Glomerular visceral epithelial cell (primary cell): ENCODE results near the gene SPINK2.
A peak's percentile ranks its signal among the peaks of the same experiment; 100 is the strongest.

Experiments used
- DNase-seq: peaks from one replicate; pipeline ENCODE4 v3.0.0-alpha.2; 2016; ENCODE audit errors: extremely low spot score

The SPINK2 gene, protein sequence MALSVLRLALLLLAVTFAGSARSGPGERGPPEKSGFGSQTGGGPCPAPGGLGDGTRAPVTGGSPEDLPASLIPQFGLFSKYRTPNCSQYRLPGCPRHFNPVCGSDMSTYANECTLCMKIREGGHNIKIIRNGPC

DNA sequence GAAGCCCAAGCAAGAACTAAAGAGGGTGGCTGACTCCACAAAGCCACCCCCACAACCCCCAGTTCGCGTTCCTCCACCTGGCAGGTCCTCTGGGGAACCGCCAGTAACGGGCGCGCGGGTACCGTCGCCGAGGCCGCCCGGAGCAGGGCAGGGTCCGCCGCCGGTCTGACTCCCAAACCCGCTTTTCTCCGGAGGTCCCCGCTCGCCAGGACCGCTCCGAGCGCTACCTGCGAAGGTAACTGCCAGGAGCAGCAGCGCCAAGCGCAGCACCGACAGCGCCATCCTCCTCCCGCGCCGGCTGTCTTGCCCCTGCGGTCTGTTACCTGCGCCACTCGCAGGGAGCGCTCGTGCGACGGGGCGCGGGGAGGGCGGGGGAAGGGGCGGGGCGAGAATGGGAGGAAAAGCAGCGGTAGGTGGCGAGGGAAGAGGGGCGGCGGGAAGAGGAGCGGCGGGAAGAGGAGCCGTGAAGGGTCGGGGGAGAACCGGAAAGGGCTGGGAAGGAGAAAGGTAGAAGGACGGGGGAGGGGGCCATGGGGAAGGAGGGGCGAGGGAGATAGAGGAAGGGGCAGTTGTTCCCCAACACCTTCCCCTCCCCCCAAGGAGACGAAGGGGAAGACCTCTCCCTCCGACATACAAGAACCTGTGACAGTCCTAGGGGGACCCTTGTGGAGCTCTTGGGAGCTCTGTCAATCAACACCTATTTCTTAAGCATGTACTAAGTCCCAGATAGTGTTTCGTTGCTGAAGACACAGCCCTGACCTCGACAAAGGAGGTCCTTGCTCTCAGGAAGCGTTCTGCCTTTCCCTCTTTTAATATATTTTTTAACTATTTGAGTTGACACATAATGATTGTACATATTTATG lies at the start of gene SPINK2:
SPINK2 (minus strand) TSS at position 321 of the 863 bp plus-strand sequence; CDS start at position 282, 39 bp downstream.
- DNase-seq = peak; percentile 48

DNA sequence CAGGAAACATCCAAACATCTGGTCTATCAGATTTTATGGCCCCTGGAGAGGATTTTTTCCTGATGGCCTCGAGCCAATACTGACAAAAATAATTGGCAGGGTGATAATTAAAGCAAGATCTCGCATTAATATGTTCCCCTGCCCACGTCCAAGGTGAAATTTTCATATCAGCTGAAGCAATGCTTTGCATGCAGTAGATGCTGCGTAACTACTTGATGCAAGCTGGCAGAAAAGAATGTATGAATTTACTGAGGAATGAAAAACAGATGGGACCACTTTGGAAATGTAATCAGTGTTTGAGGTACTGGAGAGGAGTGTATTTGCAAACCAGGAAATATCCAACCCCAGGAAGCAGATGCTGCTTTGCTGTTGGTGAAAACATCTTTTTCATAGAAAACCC lies 49.4 kb upstream of the SPINK2 start:
- no peak for DNase-seq

DNA sequence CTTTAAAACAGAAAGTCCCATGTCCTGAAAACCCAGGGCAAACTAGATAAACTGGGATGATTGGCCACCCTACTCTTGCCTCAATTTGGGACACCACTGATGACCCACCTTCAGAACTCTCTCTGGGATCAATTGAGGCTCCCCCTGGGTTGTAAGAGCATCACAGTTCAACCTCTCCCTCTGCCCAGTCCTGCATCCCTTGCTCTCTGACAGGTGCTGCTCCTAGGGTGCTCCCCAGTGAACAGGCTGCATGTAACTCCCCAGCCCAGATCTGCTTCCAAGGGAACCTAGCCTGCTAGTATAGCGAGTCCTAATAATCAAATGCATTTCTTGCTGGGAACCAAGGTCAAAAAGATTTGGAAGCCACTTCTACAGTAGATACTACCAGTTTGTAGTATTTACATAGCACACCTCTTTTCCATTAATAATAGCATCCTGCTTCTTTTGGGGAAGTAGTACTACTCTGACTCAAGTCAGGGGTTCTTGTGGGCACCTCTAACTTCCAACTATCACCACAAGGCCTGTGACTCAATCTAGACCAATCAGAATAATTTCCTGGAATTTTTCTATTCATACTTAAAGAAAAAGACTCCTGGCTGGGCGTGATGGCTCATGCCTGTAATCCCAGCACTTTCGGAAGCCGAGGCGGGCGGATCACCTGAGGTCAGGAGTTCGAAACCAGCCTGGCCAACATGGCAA lies 42.1 kb upstream of the SPINK2 start:
- no peak for DNase-seq

DNA sequence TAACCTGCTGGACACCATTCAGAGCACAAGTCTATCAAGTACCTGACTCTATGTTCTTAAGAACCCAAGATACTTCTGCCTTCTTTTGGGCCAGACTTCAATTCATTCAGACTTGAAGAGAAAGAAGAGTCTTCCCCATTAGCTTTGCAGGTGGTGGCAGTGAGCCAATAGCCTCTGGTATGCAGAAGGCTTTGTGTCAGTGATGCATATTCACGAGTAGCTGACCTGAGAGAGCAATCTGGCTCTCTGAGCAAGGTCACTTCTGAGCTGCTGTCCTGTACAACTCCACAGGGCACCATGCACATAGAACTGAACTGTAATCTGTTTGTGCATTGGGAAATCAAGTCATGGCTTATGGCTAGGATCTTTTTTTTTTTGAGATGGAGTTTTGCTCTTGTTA lies 39.9 kb upstream of the SPINK2 start:
- peak; percentile 35 for DNase-seq

DNA sequence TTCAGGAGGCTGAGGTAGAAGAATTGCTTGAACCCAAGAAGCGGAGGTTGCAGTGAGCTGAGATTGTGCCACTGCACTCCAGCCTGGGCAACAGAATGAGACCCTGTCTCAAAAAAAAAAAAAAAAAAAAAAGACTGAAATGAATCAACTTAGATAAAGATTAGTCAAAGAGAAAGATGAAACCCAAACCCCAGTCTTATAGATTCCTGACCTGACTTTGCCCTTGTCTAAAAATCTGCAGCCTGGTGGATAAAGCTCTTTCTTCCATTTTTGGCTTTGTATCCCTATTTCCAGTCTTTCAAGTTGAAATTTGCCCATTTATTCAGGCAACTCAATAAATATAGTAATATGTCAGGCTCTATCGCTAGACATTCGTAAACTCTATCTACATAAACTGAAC lies 39.3 kb upstream of the SPINK2 start:
- no peak for DNase-seq

DNA sequence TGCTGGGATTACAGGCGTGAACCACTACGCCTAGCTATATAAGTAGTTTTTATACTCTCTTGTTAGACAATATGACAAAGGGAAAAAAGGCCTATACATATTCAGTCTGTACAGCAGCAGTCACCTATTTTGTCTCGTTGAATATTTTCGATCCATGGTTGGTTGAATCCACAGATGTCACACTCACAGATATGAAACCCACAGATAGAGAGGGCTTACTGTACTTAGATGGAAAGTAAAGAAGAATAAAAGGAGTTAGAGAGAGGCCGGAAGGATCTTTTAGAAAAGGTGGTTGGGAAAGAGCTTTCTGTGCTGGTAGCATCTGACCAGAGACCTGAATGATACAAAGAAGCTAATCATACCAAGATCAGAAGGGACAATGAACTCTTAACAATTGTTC lies 38.3 kb upstream of the SPINK2 start:
- DNase-seq = no peak

DNA sequence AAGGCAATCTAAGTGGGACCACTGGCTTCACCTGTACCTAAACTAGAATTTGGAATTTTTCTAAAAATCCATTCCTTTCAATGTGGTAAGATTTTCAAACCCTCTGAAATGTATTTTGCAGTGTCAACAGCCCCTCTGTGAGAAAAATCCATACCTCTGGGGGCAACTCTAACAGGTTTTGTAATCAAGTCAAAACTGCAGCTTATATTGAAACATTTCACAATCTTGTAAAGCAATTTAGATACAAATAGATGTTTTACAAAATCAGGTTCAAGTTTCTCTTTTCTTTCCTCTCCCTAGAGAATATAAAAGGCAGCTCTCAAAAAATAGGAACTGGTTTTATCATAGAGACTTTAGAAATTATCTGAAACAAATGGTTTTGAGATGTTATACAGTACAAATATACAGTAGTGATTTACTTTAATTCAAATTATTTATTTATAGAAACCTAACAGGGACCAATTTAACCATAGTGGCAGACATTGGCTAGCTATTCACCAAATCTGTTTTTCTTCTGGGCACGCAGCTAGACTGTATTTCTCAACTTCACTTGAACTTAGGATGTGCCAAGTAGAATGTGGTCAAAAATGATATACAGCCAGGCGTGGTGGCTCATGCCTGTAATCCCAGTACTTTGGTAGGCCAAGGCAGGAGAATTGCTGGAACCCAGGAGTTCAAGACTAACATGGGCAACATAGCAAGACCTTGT lies 36.3 kb upstream of the SPINK2 start:
- no peak for DNase-seq

DNA sequence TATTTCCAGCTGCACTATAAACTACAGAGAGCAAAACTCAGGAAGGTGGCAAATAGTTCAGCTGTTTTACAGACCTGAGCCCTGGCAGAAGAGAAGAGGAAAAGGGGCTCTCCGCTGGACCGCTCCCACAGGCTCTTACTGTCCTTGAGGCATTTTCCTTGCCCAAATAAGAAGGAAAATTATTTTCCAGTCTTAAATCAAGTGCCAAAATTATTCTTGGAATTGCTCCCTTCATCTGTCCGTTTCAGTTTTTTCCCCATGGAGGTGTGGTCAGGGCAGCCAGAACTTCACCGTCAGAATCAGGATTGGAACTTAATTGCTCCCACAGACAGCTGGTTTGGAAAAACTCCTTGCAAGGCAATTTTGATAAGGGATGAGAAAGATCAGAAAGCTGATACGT lies 35.2 kb upstream of the SPINK2 start:
- DNase-seq = no peak

DNA sequence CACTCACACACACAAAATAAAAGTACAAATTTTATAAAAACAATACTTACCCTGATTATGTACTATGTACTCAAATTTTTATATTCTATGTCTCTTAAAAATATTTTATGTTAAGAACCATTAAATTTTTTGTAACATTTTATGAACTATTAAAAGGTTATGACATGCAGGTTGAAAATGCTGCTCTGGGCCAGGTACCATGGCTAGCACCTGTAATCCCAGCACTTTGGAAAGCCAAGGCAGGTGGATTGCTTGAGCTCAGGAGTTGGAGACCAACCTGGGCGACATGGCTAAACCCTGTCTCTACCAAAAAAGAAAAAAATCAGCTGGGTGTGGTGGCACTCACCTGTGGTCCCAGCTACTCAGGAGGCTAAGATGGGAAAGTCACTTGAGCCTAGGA lies 29.4 kb upstream of the SPINK2 start:
- no peak for DNase-seq

DNA sequence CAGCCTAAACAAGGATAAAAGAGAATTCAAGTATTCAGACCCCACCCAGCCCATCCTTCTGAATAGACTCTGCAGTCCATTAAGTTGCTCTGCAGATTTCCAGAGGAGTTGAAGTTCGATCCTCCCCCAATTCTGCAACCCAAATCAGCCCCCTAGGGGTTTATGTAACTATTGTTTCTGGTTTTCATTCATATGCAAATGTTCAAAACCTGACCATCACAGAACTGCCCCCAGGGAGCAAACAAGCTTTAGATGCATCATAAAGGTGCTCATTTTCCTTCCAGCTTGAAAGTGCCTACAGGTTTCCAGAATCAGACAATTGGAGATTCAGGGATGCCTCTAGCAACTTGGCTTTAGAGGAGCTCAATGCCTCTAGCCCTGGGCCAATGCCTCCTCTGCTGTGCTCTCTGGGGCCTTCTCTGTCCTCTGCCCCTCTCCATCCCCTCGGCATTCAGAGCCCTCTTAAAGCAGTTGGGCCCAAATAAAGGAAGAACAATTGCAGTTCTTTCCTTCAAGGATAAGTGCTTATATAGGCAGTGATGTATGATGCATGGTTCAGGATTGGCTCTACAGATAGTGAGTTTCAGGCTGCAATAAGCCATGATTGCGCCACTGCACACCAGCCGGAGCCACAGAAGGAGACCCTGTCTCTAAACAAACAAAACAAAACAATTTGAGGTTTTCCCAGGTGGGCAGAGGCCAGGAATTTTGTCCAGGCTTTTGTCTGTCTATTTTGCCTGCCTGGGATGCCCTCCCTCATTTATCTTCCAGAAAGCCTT lies 23.5 kb upstream of the SPINK2 start:
- DNase-seq = no peak

DNA sequence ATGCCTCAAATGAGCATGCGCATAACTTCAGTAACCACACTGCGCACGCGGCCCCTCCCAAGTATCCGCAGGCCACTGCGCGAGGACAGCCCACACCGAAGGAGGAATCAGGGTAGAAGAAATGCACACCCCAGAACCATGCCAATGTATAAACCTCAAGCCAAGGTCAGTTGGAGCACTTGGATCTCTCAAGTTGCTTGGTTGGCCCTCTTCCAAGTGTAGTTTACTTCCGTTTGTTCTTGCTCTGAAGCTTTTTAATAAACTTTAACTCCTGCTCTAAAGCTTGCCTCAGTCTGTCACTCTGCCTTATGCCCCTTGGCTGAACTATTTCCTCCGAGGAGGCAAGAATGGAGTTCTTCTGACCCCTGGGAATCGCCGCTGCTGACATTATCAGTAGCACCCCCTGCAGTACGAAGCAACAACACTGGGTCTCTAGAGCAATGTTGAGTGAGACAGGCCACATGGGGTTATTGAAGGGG lies 22.0 kb upstream of the SPINK2 start:
- no peak for DNase-seq

DNA sequence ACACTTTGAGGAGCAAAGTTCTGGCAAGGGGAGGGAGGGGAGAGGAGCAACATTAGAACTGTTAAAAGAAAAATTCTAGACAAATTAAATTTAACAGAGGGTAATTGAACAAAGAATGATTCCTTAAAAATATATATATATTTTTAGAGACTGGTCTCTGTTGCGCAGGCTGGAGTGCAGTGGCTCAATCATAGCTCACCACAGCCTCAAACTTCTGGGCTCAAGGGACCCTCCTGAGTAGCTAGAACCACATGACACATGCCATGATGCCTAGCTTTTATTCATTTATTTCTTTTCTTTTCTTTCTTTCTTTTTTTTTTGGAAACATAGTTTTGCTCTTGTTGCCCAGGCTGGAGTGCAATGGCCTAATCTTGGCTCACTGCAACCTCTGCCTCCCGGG lies 19.1 kb upstream of the SPINK2 start:
- no peak for DNase-seq

DNA sequence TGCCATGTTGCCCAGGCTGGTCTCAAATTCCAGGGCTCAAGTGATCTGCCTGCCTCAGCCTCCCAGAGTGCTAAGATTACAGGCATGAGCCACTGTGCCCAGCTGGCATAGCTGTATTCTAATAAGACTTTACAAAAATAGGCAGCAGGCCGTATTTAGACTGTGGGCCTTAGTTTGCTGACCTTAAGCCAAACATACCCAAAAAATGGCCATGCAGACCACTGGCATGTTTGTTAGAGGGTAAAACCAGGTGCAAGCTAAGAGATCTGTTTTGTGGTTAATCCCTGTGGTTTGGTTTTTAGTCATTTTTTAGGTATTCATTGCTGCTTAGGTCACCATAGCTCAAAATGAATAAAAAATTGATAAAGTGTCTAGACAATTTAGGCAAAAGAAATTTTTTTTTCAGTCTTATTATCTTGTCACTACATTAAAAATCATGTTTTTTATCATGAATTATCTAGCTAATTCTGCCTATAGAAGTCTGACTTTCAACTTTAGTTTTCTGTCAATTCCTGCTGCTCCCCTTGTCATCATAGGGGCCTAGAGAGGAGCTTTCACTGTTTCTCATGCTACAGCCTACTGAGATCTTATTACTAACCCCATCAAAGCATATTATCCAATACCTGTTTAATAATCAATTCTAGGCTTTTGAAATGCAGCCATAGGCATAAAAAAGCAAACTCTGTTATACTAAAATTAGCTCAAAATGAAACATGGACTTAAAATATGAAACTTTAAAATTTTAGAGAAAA lies 7.5 kb upstream of the SPINK2 start:
- DNase-seq = peak; percentile 76

DNA sequence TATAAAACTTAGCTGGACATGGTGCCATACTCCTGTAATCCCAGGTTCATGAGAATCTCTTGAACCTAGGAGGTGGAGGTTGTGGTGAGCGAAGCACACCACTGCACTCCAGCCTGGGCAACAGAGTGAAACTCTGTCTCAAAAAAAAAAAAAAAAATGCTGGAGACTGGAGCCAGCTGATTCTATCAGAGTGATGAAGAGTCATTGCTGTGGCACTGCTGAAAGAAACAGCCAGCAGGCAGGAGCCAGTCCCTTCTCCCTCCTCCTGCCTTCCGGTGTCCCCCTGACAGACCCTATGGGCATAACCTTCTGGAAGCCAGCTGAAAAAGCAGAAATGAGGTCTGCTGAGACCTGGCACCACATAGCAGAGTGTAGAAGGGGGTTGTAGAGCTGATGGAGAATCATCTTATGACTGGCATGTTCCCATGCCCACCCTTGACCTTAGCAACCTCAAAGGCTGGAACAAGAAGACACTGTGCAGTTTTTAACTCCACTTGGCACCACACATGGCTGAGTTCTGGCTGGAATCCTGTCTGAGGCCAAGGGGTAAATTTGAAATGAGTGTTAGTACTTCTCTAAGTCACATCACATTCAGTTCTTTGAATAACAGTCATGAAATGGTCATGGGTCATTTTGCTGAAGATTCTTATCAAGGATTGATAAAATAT lies 2.6 kb upstream of the SPINK2 start:
- no peak for DNase-seq

DNA sequence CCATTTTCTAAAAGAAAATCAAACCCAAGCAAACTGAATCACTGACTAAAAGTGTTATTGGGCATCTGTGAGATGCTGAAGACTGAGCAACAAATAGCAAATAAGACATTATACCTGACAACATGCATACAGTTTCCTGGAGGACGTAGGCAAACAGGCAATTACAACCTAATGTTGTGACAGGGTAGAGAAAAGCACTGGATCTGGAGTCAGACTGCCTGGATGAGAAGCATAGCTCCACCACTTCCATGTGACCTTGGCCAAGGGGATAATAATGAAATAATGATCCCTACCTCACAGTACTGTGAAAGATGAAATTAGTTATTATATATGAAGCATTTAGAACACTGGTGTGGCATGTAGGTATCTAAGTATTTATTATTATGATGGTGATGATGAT lies 2.7 kb downstream of the SPINK2 start:
- no peak for DNase-seq

DNA sequence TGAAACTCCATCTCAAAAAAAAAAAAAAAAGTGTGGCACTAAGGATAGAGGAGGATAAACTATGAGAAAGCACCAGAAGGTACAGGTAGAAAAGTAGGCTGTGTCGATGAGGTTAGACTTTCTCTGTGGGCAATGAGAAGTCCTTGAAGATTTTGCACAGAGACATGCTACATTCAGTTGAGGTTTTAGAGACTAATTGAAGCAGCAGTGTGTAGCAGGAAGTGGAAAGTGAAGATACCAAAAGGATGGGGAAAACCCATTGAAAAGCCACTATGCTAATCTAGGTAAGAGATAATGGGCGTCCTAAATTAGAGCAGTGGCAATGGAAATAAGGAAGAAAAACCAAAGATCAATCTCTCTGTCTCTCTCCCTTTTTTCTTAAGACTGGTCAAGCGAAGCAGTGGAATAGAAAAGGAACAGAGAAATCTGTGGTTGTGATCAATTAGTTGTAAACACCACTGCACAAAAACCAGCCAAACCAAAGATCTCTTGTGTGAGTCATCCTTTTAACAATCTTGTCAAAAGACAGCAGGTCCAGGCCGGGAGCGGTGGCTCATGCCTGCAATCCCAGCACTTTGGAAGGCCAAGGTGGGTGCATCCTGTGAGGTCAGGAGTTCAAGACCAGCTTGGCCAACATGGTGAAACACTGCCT lies 3.5 kb downstream of the SPINK2 start:
- peak; percentile 49 for DNase-seq

DNA sequence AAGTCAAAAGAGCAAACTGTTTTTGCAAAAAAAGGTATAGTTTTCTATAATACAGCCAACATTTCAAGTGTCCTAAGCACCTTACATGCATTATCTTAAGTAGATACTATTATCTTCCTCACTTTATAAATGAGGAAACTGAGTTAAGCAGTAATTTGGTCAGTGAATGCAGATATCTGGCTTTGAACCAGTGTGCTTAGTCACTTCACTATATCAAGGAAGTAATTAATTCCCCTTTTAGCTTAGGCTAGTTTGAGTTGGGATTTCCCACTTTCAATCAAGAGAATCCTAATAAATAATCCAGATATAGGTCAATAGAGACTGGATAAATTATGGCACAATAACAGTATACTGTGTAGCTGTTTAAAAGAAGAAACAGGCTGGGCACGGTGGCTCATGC lies 14.8 kb downstream of the SPINK2 start:
- no peak for DNase-seq

DNA sequence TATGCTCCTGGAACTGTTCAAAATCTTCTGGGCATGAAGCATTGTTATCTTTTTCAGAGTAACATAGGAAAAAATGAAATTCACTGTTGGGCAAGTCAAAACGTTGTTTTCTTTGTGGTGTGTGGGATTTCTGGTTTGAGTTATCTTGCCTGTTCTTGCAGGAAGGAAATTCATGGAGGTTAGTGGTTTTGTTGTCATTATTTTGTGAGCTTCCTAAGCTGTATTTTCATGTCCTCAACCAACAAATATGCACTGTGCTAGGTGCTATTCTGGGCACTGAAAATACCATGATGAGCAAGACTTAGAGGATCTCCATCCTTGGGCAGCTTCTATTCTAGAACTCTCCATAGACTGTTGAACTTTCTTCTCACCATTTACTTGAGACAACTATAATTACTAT lies 16.9 kb downstream of the SPINK2 start:
- peak; percentile 54 for DNase-seq

DNA sequence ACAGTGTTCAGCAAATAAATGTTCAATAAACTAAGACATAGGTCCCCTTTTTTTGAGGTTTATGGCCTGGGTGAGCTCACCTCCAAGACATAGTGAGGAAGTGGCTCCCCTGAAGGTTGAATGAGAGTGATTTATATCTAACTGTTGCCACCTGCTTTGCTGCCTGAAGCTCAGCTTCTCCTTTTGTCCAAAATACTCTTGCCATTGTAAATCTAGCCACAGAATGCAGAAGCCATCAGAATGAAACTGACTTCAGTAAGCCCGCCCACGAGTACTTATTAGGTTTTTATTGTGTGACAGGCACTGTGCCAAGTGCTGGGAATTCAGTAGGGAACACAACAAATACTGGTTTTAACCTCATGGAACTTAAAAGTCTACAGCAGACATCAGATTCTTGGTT lies 18.0 kb downstream of the SPINK2 start:
- DNase-seq = no peak
